ENCODE results near the gene PAK1. TPM values are rescaled to one million over a fixed set of nuclear protein-coding genes. Genes with fewer than 3 reads are reported as not detected.

PAK1 gene
- total RNA-seq, 1 donor from 2014 or later, result 28.2 TPM

DNA sequence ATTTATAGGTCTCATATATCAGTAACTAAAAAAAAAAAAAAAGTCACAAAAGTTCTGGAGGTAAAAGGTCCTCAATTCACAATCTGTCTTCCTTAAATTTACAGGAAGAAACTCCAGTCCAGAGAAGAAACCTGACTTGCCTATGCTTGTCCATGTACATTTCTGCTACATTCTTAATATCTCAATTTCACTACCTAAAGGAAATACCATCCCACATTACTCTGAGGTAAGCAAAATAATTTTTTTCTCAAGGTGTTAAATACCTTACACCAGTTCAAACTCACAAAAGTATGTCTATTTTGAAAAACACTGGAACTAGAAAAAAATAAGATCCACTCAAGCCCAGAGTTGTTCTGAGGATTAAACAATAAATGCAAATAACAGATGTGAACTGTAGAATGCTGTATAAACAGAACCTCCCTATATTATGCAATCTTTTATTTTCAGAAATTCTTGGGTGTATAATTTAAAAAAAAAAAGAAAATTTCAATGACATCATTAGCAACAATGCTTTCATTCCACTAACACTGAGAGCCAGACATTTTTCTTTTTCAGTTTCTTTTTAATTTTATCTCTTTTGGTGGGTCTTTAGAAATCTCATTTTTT is 122.5 kb downstream of the PAK1 start:
- no peak for ATAC-seq
- no peak overlapping the region for H3K27ac ChIP-seq
- no peaks in the 10 kb centered on the region for H3K27me3 ChIP-seq
- no peak for TF ChIP-seq CTCF (IDR thresholded peaks at IDR 0.05)
- DNase-seq, result no peak
- no peaks in the 10 kb centered on the region for H3K36me3 ChIP-seq
- intact Hi-C loops (cut with DNase I), result no loop called here
- H3K4me3 ChIP-seq, result no peak overlapping the region
- H3K4me1 ChIP-seq, result peaks cover 8% of the 10 kb centered on the region
- no peaks in the 10 kb centered on the region for H3K9me3 ChIP-seq

- TF ChIP-seq CTCF (IDR thresholded peaks at IDR 0.05), result no peak
- Histone ChIP-seq H3K36me3 (no peaks in the 10 kb centered on the region), H3K9me3 (no peaks in the 10 kb centered on the region), H3K4me1 (peaks cover 8% of the 10 kb centered on the region), H3K27me3 (no peaks in the 10 kb centered on the region), H3K27ac (no peak overlapping the region), H3K4me3 (no peak overlapping the region)
- intact Hi-C loops (cut with DNase I), result no loop called here
- no peak for ATAC-seq
- no peak for DNase-seq
Observed at GRCh38 chr11:77347948-77348347, 125.9 kb downstream of the PAK1 start.

- H3K4me1 ChIP-seq, result peaks cover 8% of the 10 kb centered on the region
- DNase-seq (no peak), ATAC-seq (no peak)
- intact Hi-C loops (cut with DNase I), result no loop called here
- no peaks in the 10 kb centered on the region for H3K9me3 ChIP-seq
- peaks cover 3% of the 10 kb centered on the region for H3K36me3 ChIP-seq
- no peak overlapping the region for H3K4me3 ChIP-seq
- H3K27ac ChIP-seq, result no peak overlapping the region
- no peaks in the 10 kb centered on the region for H3K27me3 ChIP-seq
- TF ChIP-seq CTCF (IDR thresholded peaks at IDR 0.05), result no peak
Observed at GRCh38 chr11:77346906-77347603, 126.8 kb downstream of the PAK1 start.

GRCh38 chr11:77345621-77346020 is 128.3 kb downstream of the PAK1 start:
- Histone ChIP-seq H3K27me3 (no peaks in the 10 kb centered on the region), H3K4me3 (no peak overlapping the region), H3K4me1 (no peaks in the 10 kb centered on the region), H3K27ac (no peak overlapping the region), H3K36me3 (peaks cover 8% of the 10 kb centered on the region), H3K9me3 (no peaks in the 10 kb centered on the region)
- intact Hi-C loops (cut with DNase I), result no loop called here
- DNase-seq (no peak), ATAC-seq (no peak)
- no peak for TF ChIP-seq CTCF (IDR thresholded peaks at IDR 0.05)

DNA sequence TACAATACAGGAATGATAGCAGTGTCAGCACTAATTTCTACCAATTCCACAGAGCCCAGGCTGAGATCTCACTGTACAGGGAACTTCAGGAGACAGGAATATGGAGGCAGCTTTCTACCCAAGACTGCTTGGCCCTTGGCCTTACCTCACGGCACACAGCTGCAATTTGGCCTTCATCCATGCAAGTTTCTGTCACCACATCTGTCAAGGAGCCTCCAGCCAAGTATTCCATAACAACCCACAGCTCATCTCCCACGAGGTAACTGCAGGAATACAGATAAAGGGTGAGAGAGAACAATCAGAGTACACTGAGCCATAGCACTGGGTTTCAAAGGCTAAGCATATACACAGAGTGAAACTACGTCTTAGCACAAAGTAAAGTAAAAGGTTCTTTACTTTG is 133.4 kb downstream of the PAK1 start:
- intact Hi-C loops (cut with DNase I), result no loop called here
- Histone ChIP-seq H3K9me3 (no peaks in the 10 kb centered on the region), H3K4me3 (no peak overlapping the region), H3K36me3 (peaks cover 13% of the 10 kb centered on the region), H3K4me1 (no peaks in the 10 kb centered on the region), H3K27me3 (no peaks in the 10 kb centered on the region), H3K27ac (no peak overlapping the region)
- DNase-seq (no peak), ATAC-seq (no peak)
- no peak for TF ChIP-seq CTCF (IDR thresholded peaks at IDR 0.05)
